LNCAP (cell line): Measurements from ENCODE around the gene INPP5F.

Experiments used
- TF ChIP-seq, protein P1 (sequence below): fragments of 450-650 bp; IDR thresholded peaks from 2 replicates; pipeline ENCODE4 v1.5.1; 2017; ENCODE audit warnings: mild to moderate bottlenecking

Gene INPP5F

DNA sequence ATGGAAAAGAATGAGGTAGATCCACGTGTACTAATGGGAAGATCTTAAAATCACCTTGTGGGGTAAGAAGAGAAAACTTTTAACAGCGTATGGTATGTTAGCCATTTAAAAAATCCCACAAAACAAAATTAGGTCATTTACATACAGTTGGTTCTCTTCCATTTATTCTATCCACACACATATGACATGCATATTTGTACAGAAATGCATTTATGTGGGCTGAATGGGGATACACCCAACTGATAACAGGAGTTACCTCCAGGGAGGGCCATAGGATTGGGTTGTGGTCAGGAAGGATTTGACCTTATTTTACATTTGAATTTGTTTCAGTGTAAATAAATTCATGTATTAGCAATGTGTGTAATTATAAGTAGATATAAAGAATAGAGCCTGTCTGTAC lies 75.3 kb downstream of the INPP5F start:
- TF ChIP-seq, protein P1, sequence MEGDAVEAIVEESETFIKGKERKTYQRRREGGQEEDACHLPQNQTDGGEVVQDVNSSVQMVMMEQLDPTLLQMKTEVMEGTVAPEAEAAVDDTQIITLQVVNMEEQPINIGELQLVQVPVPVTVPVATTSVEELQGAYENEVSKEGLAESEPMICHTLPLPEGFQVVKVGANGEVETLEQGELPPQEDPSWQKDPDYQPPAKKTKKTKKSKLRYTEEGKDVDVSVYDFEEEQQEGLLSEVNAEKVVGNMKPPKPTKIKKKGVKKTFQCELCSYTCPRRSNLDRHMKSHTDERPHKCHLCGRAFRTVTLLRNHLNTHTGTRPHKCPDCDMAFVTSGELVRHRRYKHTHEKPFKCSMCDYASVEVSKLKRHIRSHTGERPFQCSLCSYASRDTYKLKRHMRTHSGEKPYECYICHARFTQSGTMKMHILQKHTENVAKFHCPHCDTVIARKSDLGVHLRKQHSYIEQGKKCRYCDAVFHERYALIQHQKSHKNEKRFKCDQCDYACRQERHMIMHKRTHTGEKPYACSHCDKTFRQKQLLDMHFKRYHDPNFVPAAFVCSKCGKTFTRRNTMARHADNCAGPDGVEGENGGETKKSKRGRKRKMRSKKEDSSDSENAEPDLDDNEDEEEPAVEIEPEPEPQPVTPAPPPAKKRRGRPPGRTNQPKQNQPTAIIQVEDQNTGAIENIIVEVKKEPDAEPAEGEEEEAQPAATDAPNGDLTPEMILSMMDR: no peak

DNA sequence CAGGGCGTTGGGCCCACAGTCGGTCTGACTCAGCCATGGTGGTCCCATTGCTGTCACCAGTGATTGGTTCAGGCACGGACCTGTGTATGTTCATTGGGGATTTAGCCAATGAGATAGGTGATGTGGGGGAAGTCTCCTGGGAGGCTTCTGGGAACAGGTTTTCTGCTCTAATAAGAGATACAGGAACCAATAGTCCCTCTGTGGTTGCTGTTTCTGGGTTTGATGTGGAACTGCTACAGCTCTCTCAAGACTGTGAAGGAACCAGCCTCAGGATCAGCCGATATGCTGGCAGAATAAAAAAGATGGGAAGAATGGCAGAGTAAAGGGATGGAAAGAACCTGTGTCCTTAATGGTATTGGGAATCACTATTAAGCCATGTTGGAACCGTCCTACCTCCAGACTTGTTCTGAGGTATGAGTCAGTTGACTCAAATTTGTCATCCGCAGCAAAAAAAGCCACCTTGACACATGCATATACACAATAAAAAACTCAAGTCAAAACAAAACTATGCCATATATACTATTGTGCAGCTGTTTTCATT lies 76.2 kb downstream of the INPP5F start:
- TF ChIP-seq, protein P1: no peak

DNA sequence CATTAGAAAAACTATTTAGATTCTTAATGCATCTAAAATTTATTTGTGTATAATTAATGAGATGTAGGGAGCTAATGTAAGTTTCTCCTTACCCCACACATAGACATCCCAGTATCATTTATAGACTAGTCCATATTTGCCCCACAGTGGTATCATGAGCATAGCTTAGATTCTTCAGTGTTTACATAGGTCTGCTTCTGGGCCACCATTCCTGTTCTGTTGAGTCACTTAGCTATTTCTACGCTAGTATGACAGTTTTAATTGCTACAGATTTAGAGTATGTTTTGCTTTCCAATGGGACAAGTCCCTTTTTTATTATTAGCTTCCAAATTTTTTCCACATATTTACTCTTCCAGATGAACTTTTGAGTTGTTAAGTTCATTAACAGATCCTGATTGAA lies 77.4 kb downstream of the INPP5F start:
- TF ChIP-seq, protein P1: no peak

DNA sequence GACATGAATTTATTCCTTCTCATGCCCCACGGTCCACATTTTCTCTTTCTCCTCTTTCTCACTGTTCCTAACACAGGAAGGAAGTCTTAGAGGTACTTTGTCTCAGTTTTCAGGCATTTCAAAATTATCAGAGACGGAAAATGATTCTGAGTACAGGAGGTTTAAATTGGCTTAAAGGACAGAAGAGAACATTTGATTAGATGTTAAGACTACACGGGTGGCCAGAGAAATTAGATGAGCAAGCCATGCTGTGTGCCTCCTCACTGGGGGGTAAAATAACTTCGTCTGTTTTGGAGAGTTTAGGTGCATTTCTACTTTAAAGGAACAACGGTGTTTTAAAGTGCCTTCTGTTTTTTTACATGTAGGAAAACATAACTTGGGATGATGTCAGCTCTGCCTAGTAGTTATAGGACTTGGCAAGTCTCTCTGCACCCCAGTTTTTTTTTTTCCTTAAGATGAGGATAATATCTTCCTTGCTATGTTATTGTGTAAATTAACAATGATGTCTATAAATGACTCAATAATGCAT lies 79.9 kb downstream of the INPP5F start:
- TF ChIP-seq, protein P1: no peak

DNA sequence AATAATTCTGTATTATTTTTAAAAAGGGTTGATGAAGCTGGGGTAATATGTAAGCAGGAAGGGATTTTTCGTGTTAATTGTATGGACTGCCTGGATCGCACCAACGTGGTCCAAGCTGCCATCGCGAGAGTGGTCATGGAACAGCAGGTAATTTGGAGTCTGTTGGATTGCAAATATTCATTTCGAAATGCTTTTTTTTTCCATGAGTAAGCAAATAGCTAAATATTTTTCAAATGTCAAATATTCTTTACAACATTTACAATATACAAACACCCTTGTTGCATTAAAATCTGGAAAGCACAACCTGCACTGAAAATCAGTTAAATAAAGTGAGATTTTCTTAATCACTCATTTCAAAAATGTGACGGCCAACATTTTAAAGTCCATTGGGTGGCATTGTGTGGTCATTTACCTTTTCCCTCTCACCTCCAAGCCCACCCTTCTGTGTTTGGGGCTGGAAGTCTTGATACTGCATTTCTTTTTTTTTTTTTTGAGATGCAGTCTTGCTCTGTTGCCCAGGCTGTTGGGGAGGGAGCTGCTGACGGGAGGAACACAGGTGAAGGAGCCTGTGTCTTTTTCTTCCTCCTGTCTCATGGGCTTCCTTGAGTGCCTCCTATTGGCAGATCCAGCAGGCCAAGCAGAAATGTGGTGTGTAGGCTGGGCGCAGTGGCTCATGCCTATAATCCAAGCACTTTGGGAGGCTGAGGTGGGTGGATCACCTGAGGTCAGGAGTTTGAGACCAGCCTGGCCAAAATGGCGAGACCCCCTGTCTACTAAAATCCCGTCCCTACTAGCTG lies 80.7 kb downstream of the INPP5F start:
- TF ChIP-seq, protein P1: no peak

DNA sequence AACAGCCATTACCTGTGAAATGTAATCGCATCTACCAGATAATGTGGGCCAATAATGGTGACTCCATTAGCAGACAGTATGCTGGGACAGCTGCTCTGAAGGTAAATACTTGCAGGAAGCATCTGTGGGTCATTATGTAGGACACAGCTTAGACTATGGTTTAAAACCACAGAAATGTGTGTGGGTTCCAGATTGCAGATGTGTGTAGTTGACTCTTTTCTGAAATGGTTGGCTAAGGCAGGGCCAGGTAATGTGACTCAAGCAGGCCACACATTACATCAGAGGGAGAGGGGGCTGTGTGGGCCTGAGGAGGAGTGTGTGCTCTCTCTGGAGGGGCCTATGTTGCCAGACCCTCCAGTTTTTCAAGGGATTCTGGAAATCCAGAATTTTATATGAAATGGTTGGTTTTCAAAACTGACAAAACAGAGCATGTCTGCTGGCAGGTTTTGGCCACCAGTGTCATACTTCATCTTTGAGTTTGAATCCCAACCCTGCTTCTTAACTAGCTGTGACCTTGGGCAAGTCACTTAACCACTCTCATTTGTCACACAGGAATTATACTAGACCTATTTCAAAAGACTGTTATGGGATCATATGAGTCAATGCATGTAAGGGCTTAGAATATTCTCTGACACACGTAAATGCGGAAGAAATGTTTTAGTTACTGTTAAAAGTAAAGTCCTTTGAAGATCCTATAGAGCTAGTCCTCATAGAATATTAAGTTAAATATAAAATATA lies 82.3 kb downstream of the INPP5F start:
- TF ChIP-seq, protein P1: no peak

DNA sequence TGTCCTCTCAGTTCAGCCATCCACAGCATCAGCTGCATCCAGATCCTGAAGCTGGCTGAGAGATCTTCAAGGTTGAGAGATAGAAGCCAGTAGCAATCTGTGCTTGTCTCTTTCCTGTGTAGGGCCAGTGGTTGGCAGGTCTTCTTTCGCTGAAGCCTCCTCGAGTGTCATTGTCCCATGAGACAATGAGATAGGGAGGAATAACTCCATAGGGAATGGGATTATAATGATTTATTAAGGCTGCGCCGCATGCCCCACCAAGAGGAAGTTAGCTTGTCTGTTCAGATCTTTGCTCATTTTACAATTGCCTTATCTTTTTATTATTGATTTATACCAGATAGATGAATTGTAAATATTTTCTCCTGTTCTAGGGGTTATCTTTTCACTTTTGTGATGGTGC lies 85.3 kb downstream of the INPP5F start:
- TF ChIP-seq, protein P1: no peak
